Panc1 (cell line): ENCODE results near the gene USP12. TPM values are rescaled to one million over a fixed set of nuclear protein-coding genes. Genes with fewer than 3 reads are reported as not detected.

Experiments
- ATAC-seq: fragments of 200-7000 bp; cut with Tn5 transposase; 2 replicates; pipeline ENCODE4 v1.9.1; 2020; ENCODE audit warnings: mild to moderate bottlenecking, moderate library complexity
- BruUV-seq: library from RNA; stranded (reverse); fragments of 400-500 nt; replicated peaks from 2 replicates; lab custom pipeline; 2021; lab: Mats Ljungman, UMichigan
- CTCF ChIA-PET: fragments of 300-600 bp; sonication (Branson Sonifier 250); formaldehyde crosslinking; loops from one replicate; lab custom pipeline; 2022; ENCODE audit warnings: antibody characterized with exemption; lab: Charles Lee
- POLR2A ChIA-PET: fragments of 300-600 bp; sonication (Branson Sonifier 250); formaldehyde crosslinking; loops from one replicate; lab custom pipeline; 2022; ENCODE audit warnings: antibody characterized with exemption; lab: Charles Lee
- DNase-seq: peaks from one replicate; pipeline ENCODE4 v3.0.0-alpha.2; 2010; ENCODE audit warnings: low read depth, low spot score
- H3K27ac ChIP-seq: 2 replicates; pipeline ENCODE4 v1.5.1; 2011; ENCODE audit warnings: mild to moderate bottlenecking, low read length, inconsistent platforms
- H3K27me3 ChIP-seq: fragments of 200-500 bp; sonication (Bioruptor generic); 2 replicates; pipeline ENCODE4 v1.6.0; 2014; ENCODE audit warnings: low read length, inconsistent platforms; ENCODE audit not compliant: control insufficient read depth, insufficient read depth
- H3K36me3 ChIP-seq: fragments of 200-500 bp; sonication (Bioruptor generic); 2 replicates; pipeline ENCODE4 v1.5.1; 2014; ENCODE audit warnings: inconsistent platforms, mild to moderate bottlenecking, low read length, moderate library complexity; ENCODE audit not compliant: control insufficient read depth, insufficient read depth
- H3K4me1 ChIP-seq: 2 replicates; pipeline ENCODE4 v1.5.1; 2011; ENCODE audit warnings: inconsistent platforms, mild to moderate bottlenecking, low read length, moderate library complexity; ENCODE audit not compliant: control insufficient read depth, insufficient read depth
- H3K4me3 ChIP-seq, 2 experiments: 2 replicates each; pipeline ENCODE4 v1.5.1; 2011 to 2012; ENCODE audit warnings: low read depth in 2 of 2, low read length in 2 of 2, mild to moderate bottlenecking in 2 of 2, inconsistent platforms in 1 of 2, moderate library complexity in 1 of 2
- H3K9me3 ChIP-seq: fragments of 200-500 bp; sonication (Bioruptor generic); 2 replicates; pipeline ENCODE4 v1.5.1; 2014; ENCODE audit warnings: low read depth, mild to moderate bottlenecking, inconsistent platforms, low read length, moderate library complexity; ENCODE audit not compliant: control insufficient read depth, insufficient read depth
- CTCF ChIP-seq: fragments of 450-650 bp; IDR thresholded peaks from 2 replicates; pipeline ENCODE4 v1.5.1; 2017; ENCODE audit warnings: mild to moderate bottlenecking
- POLR2AphosphoS5 ChIP-seq: IDR thresholded peaks from 2 replicates; pipeline ENCODE4 v1.6.1; 2012; ENCODE audit warnings: mild to moderate bottlenecking, low read depth, low read length, moderate library complexity
- SIN3A ChIP-seq: IDR thresholded peaks from 2 replicates; pipeline ENCODE4 v1.6.1; 2012; ENCODE audit warnings: low read depth, mild to moderate bottlenecking, low read length, moderate library complexity, borderline replicate concordance; ENCODE audit not compliant: insufficient read depth
- TCF7L2 ChIP-seq: IDR thresholded peaks from 2 replicates; pipeline ENCODE4 v1.6.1; 2011; ENCODE audit warnings: mild to moderate bottlenecking, low read depth, low read length, inconsistent platforms
- in situ Hi-C: cut with HindIII; loops from 2 replicates; pipeline ENCODE4 v1.10.0; 2016; ENCODE audit warnings: low sequenced_read_pairs, low pct_unique_long_range_greater_than_20kb
- intact Hi-C: fragments of 100-400 bp; cut with micrococcal nuclease; formaldehyde crosslinking; loops from one replicate; pipeline ENCODE4 v1.10.0; 2022; ENCODE audit not compliant: unreplicated experiment
- total RNA-seq: library from RNA; stranded (reverse); gene quantifications from one replicate; pipeline ENCODE4 v1.2.1, GENCODE V29; 2021; ENCODE audit not compliant: unreplicated experiment
- TF ChIP-seq, protein P1 (sequence below), 2 experiments: IDR thresholded peaks; 2 replicates each; pipeline ENCODE4 v1.6.1; 2011 to 2012; ENCODE audit warnings: low read depth in 2 of 2, control low read depth in 1 of 2, low read length in 1 of 2, mild to moderate bottlenecking in 1 of 2, moderate library complexity in 1 of 2; ENCODE audit not compliant: insufficient read depth in 1 of 2

The USP12 gene
- total RNA-seq, 1 experiment from 2014 or later = 82.0 TPM

- POLR2A ChIA-PET = no interaction called here
- Histone ChIP-seq H3K4me3 (no peak overlapping the region), H3K36me3 (no peaks in the 10 kb centered on the region), H3K27ac (peak overlapping the region; percentile 86), H3K27me3 (no peaks in the 10 kb centered on the region), H3K4me1 (peaks cover 95% of the 10 kb centered on the region), H3K9me3 (no peaks in the 10 kb centered on the region)
- ATAC-seq = no peak
- in situ Hi-C loops (no loop called here), intact Hi-C loops (loop anchor here (5.0 kb wide), 1 partner anchor 33 kb away; no protein-coding TSS in a partner anchor)
- CTCF ChIA-PET = no interaction called here
- no peak for DNase-seq
- no peak for TF ChIP-seq TCF7L2
- TF ChIP-seq CTCF = no peak
- TF ChIP-seq, protein P1, sequence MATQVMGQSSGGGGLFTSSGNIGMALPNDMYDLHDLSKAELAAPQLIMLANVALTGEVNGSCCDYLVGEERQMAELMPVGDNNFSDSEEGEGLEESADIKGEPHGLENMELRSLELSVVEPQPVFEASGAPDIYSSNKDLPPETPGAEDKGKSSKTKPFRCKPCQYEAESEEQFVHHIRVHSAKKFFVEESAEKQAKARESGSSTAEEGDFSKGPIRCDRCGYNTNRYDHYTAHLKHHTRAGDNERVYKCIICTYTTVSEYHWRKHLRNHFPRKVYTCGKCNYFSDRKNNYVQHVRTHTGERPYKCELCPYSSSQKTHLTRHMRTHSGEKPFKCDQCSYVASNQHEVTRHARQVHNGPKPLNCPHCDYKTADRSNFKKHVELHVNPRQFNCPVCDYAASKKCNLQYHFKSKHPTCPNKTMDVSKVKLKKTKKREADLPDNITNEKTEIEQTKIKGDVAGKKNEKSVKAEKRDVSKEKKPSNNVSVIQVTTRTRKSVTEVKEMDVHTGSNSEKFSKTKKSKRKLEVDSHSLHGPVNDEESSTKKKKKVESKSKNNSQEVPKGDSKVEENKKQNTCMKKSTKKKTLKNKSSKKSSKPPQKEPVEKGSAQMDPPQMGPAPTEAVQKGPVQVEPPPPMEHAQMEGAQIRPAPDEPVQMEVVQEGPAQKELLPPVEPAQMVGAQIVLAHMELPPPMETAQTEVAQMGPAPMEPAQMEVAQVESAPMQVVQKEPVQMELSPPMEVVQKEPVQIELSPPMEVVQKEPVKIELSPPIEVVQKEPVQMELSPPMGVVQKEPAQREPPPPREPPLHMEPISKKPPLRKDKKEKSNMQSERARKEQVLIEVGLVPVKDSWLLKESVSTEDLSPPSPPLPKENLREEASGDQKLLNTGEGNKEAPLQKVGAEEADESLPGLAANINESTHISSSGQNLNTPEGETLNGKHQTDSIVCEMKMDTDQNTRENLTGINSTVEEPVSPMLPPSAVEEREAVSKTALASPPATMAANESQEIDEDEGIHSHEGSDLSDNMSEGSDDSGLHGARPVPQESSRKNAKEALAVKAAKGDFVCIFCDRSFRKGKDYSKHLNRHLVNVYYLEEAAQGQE (IDR thresholded peaks at IDR 0.05; ENCODE audit: insufficient read depth in 1 of 2, low read depth in 2 of 2, low read length in 1 of 2) = no peak
- no peak for TF ChIP-seq POLR2AphosphoS5
- TF ChIP-seq SIN3A = no peak
- no TSS peak for BruUV-seq
These were observed 37.7 kb downstream of the USP12 start for GRCh38 chr13:27133889-27134288.

- no peak for TF ChIP-seq TCF7L2
- TF ChIP-seq SIN3A = no peak
- H3K27ac ChIP-seq = peak overlapping the region; percentile 86
- DNase-seq (no peak), ATAC-seq (no peak; the same call in 1 of the 2 replicates)
- peaks cover 93% of the 10 kb centered on the region for H3K4me1 ChIP-seq
- in situ Hi-C loops (no loop called here), intact Hi-C loops (loop anchor here (5.0 kb wide), 1 partner anchor 35 kb away; no protein-coding TSS in a partner anchor)
- H3K4me3 ChIP-seq = no peak overlapping the region
- no TSS peak for BruUV-seq
- no peaks in the 10 kb centered on the region for H3K9me3 ChIP-seq
- CTCF ChIA-PET = no interaction called here
- no peaks in the 10 kb centered on the region for H3K27me3 ChIP-seq
- POLR2A ChIA-PET = no interaction called here
- no peaks in the 10 kb centered on the region for H3K36me3 ChIP-seq
These were observed 39.1 kb downstream of the USP12 start for GRCh38 chr13:27132538-27132937.

GRCh38 chr13:27131906-27132305, 39.7 kb downstream of the USP12 start:
- no TSS peak for BruUV-seq
- DNase-seq = no peak
- POLR2A ChIA-PET = interaction anchor here (1.2 kb wide), 1 partner anchor 38 kb away, joined by 3 read pairs; no protein-coding TSS in a partner anchor
- Histone ChIP-seq H3K4me3 (no peak overlapping the region), H3K4me1 (peaks cover 93% of the 10 kb centered on the region), H3K27ac (peak overlapping the region; percentile 86), H3K36me3 (no peaks in the 10 kb centered on the region), H3K9me3 (no peaks in the 10 kb centered on the region), H3K27me3 (no peaks in the 10 kb centered on the region)
- CTCF ChIA-PET = no interaction called here
- TF ChIP-seq POLR2AphosphoS5 = no peak
- no peak for TF ChIP-seq TCF7L2
- TF ChIP-seq, protein P1 (IDR thresholded peaks at IDR 0.05; ENCODE audit: insufficient read depth in 1 of 2, low read depth in 2 of 2, low read length in 1 of 2) = no peak
- no peak for TF ChIP-seq SIN3A
- TF ChIP-seq CTCF = no peak
- intact Hi-C loops = loop anchor here (5.0 kb wide), 1 partner anchor 35 kb away; no protein-coding TSS in a partner anchor
- in situ Hi-C loops = no loop called here
- ATAC-seq = no peak
